ENCODE measurements around the gene EDC4. TPM values are rescaled to one million over a fixed set of nuclear protein-coding genes. Genes with fewer than 3 reads are reported as not detected.

Gene EDC4
- total and polyA plus RNA-seq, 7 donors, result 21.1 to 52.1 (median 33.8) TPM

- no peak for DNase-seq
- peak within 1 kb of the TSS; percentile 100 for H3K4me3 ChIP-seq
- H3K9me3 ChIP-seq, result no peaks in the 10 kb centered on the region
- ATAC-seq, result peak; percentile 65 to 73 (median 68)
- TF ChIP-seq, protein P1, sequence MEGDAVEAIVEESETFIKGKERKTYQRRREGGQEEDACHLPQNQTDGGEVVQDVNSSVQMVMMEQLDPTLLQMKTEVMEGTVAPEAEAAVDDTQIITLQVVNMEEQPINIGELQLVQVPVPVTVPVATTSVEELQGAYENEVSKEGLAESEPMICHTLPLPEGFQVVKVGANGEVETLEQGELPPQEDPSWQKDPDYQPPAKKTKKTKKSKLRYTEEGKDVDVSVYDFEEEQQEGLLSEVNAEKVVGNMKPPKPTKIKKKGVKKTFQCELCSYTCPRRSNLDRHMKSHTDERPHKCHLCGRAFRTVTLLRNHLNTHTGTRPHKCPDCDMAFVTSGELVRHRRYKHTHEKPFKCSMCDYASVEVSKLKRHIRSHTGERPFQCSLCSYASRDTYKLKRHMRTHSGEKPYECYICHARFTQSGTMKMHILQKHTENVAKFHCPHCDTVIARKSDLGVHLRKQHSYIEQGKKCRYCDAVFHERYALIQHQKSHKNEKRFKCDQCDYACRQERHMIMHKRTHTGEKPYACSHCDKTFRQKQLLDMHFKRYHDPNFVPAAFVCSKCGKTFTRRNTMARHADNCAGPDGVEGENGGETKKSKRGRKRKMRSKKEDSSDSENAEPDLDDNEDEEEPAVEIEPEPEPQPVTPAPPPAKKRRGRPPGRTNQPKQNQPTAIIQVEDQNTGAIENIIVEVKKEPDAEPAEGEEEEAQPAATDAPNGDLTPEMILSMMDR (IDR thresholded peaks at IDR 0.05), result no peak
- no peaks in the 10 kb centered on the region for H3K27me3 ChIP-seq (ENCODE audit: insufficient read depth in 3 of 3, low read length in 2 of 3)
- peaks cover 44% of the 10 kb centered on the region for H3K4me1 ChIP-seq
- peak within 1 kb of the TSS; percentile 100 for H3K27ac ChIP-seq
- intact Hi-C loops (cut with DNase I), result loop anchor here in 1 of 2 donors (10.0 kb wide), 1 partner anchor 388 kb away; the partner anchor contains the start of gene ESRP2
- H3K36me3 ChIP-seq (ENCODE audit: insufficient read depth in 1 of 2, low read depth in 1 of 2), result peaks cover 0 to 14% of the 10 kb centered on the region in 2 donors
- WGBS, 3 donors, result 0 to 1% (median 1%) methylated on average over 34 to 61 of the region's 62 CpGs
Observed at GRCh38 chr16:67847064-67847861, 25.6 kb upstream of the EDC4 start, which contains the start of gene CENPT. CENPT (minus strand) TSS chr16:67847693; CDS start chr16:67833859, 13,834 bp downstream.

GRCh38 chr16:67848118-67848517 is 24.7 kb upstream of the EDC4 start:
- peak overlapping the region; percentile 100 for H3K4me3 ChIP-seq
- H3K36me3 ChIP-seq (ENCODE audit: insufficient read depth in 1 of 2, low read depth in 1 of 2), result peaks cover 0 to 14% of the 10 kb centered on the region in 2 donors
- 88 to 90% (median 89%) methylated on average over 11 of the region's 11 CpGs for WGBS, 3 donors
- intact Hi-C loops (cut with DNase I), result loop anchor here in 1 of 2 donors (10.0 kb wide), 1 partner anchor 387 kb away; the partner anchor contains the start of gene ESRP2
- TF ChIP-seq, protein P1 (IDR thresholded peaks at IDR 0.05), result no peak
- H3K27me3 ChIP-seq (ENCODE audit: insufficient read depth in 3 of 3, low read length in 2 of 3), result no peaks in the 10 kb centered on the region
- DNase-seq (no peak), ATAC-seq (no peak)
- H3K9me3 ChIP-seq, result no peaks in the 10 kb centered on the region
- peaks cover 44% of the 10 kb centered on the region for H3K4me1 ChIP-seq
- H3K27ac ChIP-seq, result peak overlapping the region; percentile 100

DNA sequence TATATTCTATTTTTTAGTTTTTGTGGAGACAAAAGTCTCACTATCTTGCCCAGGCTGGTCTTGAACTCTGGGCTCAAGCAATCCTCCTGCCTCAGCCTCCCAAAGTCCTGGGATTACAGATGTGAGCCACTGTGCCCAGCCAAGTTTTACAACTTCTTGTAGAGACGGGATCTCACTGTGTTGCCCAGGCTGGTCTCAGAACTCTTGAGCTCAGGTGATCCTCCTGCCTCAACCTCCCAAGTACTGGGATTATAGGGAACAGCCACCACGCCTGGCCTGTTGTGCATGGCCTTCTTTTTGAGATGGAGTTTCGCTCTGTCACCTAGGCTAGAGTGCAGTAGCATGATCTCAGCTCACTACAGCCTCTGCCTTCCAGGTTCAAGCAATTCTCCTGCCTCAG is 19.2 kb upstream of the EDC4 start:
- DNase-seq, result no peak
- ATAC-seq, result no peak
- intact Hi-C loops (cut with DNase I), result no loop called here
- no peaks in the 10 kb centered on the region for H3K27me3 ChIP-seq (ENCODE audit: insufficient read depth in 3 of 3, low read length in 2 of 3)
- peaks cover 48% of the 10 kb centered on the region for H3K4me1 ChIP-seq
- H3K27ac ChIP-seq, result no peak overlapping the region
- H3K9me3 ChIP-seq, result no peaks in the 10 kb centered on the region
- peaks cover 0 to 19% of the 10 kb centered on the region in 2 donors for H3K36me3 ChIP-seq (ENCODE audit: insufficient read depth in 1 of 2, low read depth in 1 of 2)
- 94 to 98% (median 98%) methylated on average over 3 of the region's 3 CpGs for WGBS, 3 donors
- TF ChIP-seq, protein P1 (IDR thresholded peaks at IDR 0.05), result no peak
- no peak overlapping the region for H3K4me3 ChIP-seq

- Histone ChIP-seq H3K4me3 (no peak overlapping the region), H3K9me3 (no peaks in the 10 kb centered on the region), H3K27ac (peak overlapping the region; percentile 87), H3K4me1 (peaks cover 61% of the 10 kb centered on the region), H3K27me3 (ENCODE audit: insufficient read depth in 3 of 3, low read length in 2 of 3) (no peaks in the 10 kb centered on the region), H3K36me3 (ENCODE audit: insufficient read depth in 1 of 2, low read depth in 1 of 2) (peaks cover 0 to 22% of the 10 kb centered on the region in 2 donors)
- WGBS, 3 donors, result 40 to 44% (median 42%) methylated on average over 9 to 10 of the region's 10 CpGs
- intact Hi-C loops (cut with DNase I), result no loop called here
- peak in 1 of 2 donors; percentile 49 for DNase-seq
- ATAC-seq, result no peak
- TF ChIP-seq, protein P1 (IDR thresholded peaks at IDR 0.05), result no peak
Observed at GRCh38 chr16:67855789-67856188, 17.1 kb upstream of the EDC4 start.

Data from psoas muscle (tissue), 8 donors.